Liver (tissue), 9 donors: Measurements from ENCODE around the gene DIP2B. TPM values are rescaled to one million over a fixed set of nuclear protein-coding genes. Genes with fewer than 3 reads are reported as not detected.

Experiments
- DNase-seq: peaks from one replicate; pipeline ENCODE4 v3.0.0-alpha.2; 2017; ENCODE audit warnings: low spot score
- H3K27ac ChIP-seq, 2 donors: one replicate each; pipeline ENCODE4 v1.7.0; 2013; ENCODE audit warnings: inconsistent platforms in 2 of 2, low read length in 2 of 2, control low read depth in 1 of 2, low read depth in 1 of 2, mild to moderate bottlenecking in 1 of 2
- H3K27me3 ChIP-seq, 4 donors: one replicate each; pipeline versions ENCODE4 v1.6.1 to v1.7.0; 2013; ENCODE audit warnings: low read length in 3 of 4, inconsistent platforms in 1 of 4, mild to moderate bottlenecking in 1 of 4, moderate library complexity in 1 of 4; ENCODE audit not compliant: control insufficient read depth in 4 of 4, insufficient read depth in 4 of 4
- H3K36me3 ChIP-seq, 4 donors: one replicate each; pipeline versions ENCODE4 v1.6.1 to v1.7.0; 2013; ENCODE audit warnings: low read length in 3 of 4, mild to moderate bottlenecking in 3 of 4, low read depth in 1 of 4, moderate library complexity in 1 of 4; ENCODE audit not compliant: control insufficient read depth in 4 of 4, insufficient read depth in 3 of 4
- H3K4me1 ChIP-seq, 4 donors: one replicate each; pipeline versions ENCODE4 v1.6.1 to v1.7.0; 2013; ENCODE audit warnings: low read length in 3 of 4, mild to moderate bottlenecking in 3 of 4, moderate library complexity in 1 of 4; ENCODE audit not compliant: control insufficient read depth in 4 of 4, insufficient read depth in 4 of 4
- H3K4me3 ChIP-seq, 3 donors: one replicate each; pipeline versions ENCODE4 v1.6.1 to v1.7.0; 2013; ENCODE audit warnings: low read length in 3 of 3, control low read depth in 1 of 3, low read depth in 1 of 3, mild to moderate bottlenecking in 1 of 3
- H3K9ac ChIP-seq, 2 donors: one replicate each; pipeline ENCODE4 v1.7.0; 2013; ENCODE audit warnings: low read length in 2 of 2, mild to moderate bottlenecking in 2 of 2, moderate library complexity in 2 of 2, control low read depth in 1 of 2, low read depth in 1 of 2
- H3K9me3 ChIP-seq, 4 donors: one replicate each; pipeline versions ENCODE4 v1.6.1 to v1.7.0; 2013; ENCODE audit warnings: low read length in 3 of 4; ENCODE audit not compliant: control insufficient read depth in 4 of 4
- ATF3 ChIP-seq: IDR thresholded peaks from 2 replicates; pipeline ENCODE4 v1.6.1; 2016; ENCODE audit warnings: antibody characterized with exemption
- FOXA1 ChIP-seq: IDR thresholded peaks from 2 replicates; pipeline ENCODE4 v1.6.1; 2016; ENCODE audit warnings: antibody characterized with exemption
- FOXA2 ChIP-seq: IDR thresholded peaks from 2 replicates; pipeline ENCODE4 v1.6.1; 2016; ENCODE audit warnings: antibody characterized with exemption
- GABPA ChIP-seq, 2 donors: IDR thresholded peaks in 1 of 2; conservative IDR thresholded peaks in 1 of 2; 2 replicates each; pipeline ENCODE4 v1.6.1; 2016; ENCODE audit warnings: antibody characterized with exemption in 2 of 2, mild to moderate bottlenecking in 1 of 2, moderate library complexity in 1 of 2
- HNF4A ChIP-seq, 2 donors: conservative IDR thresholded peaks; 2 replicates each; pipeline ENCODE4 v1.6.1; 2016; ENCODE audit warnings: antibody characterized with exemption in 2 of 2, mild to moderate bottlenecking in 2 of 2
- HNF4G ChIP-seq: IDR thresholded peaks from 2 replicates; pipeline ENCODE4 v1.6.1; 2016; ENCODE audit warnings: antibody characterized with exemption
- JUND ChIP-seq, 2 donors: IDR thresholded peaks; 2 replicates each; pipeline ENCODE4 v1.6.1; 2016; ENCODE audit warnings: antibody characterized with exemption in 2 of 2
- NR2F2 ChIP-seq: IDR thresholded peaks from 2 replicates; pipeline ENCODE4 v1.6.1; 2016; ENCODE audit warnings: antibody characterized with exemption
- RAD21 ChIP-seq, 2 donors: IDR thresholded peaks; 2 replicates each; pipeline ENCODE4 v1.6.1; 2016; ENCODE audit warnings: antibody characterized with exemption in 2 of 2, mild to moderate bottlenecking in 2 of 2
- RXRA ChIP-seq, 2 donors: IDR thresholded peaks; 2 replicates each; pipeline ENCODE4 v1.6.1; 2017 to 2018; ENCODE audit warnings: antibody characterized with exemption in 2 of 2, mild to moderate bottlenecking in 1 of 2
- TAF1 ChIP-seq: conservative IDR thresholded peaks from 2 replicates; pipeline ENCODE4 v1.6.1; 2016; ENCODE audit warnings: antibody characterized with exemption, mild to moderate bottlenecking
- YY1 ChIP-seq: IDR thresholded peaks from 2 replicates; pipeline ENCODE4 v1.6.1; 2016; ENCODE audit warnings: antibody characterized with exemption, mild to moderate bottlenecking
- WGBS: extraction: QIAGEN DNeasy Blood & Tissue Kit; methylation state at CpG from one replicate; pipeline ENCODE4 v1.1.7; 2013; 5-methylcytosine and 5-hydroxymethylcytosine counted together
- polyA plus RNA-seq, 2 donors: library from polyadenylated mRNA; stranded (reverse) in 1 of 2; unstranded in 1 of 2; fragments of 200-250 nt in 1 of 2; fragments of >200 nt in 1 of 2; fragmentation: Nextera tagmentation in 1 of 2; extraction: Ambion mirVana in 1 of 2; gene quantifications; one replicate each; pipeline versions ENCODE4 v1.2.1 to v1.2.3, GENCODE V29; 2013 to 2015
- total RNA-seq, 2 donors: library from RNA; depleted of rRNA; stranded (reverse); fragments of >200 nt; gene quantifications; one replicate each; pipeline ENCODE4 v1.2.3, GENCODE V29; 2014
- TF ChIP-seq, protein P1 (sequence below): fragments of 150-350 bp; IDR thresholded peaks from 2 replicates; pipeline ENCODE4 v1.5.1; 2017; ENCODE audit warnings: improper control_type of control experiment, low read depth, low read length; ENCODE audit not compliant: missing input control
- TF ChIP-seq, protein P2 (sequence below): IDR thresholded peaks from 2 replicates; pipeline ENCODE4 v1.6.1; 2016; ENCODE audit warnings: antibody characterized with exemption
- TF ChIP-seq, protein P3 (sequence below): IDR thresholded peaks from 2 replicates; pipeline ENCODE4 v1.6.1; 2016; ENCODE audit warnings: antibody characterized with exemption
- donor health status: healthy.
- donor health status: healthy.
- donor health status: healthy.
- donor health status: healthy.
- donor health status: healthy.

Gene DIP2B
- total and polyA plus RNA-seq, 4 donors = 4.8 to 30.7 (median 13.8) TPM

DNA sequence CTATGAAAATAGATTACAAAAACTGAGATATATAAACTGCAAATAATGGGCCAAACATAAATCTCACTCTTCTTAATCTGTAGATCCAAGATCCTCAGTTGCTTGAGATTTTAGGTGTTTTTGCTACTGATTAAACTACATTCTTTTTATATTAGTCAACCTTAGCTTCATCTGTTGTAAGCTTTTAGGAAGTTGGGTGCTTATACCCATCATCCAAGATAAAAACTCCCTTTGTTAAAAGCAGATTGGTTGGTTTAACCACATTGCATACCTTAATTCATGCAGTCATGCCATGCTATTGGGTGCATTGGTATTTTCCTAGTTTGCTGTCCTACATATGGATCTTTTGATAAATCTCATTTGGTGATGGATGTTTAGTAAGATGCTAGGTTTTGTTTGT is 46.2 kb upstream of the DIP2B start:
- Histone ChIP-seq H3K4me1 (no peaks in the 10 kb centered on the region), H3K9ac (no peak overlapping the region), H3K36me3 (peaks cover 5 to 52% (median 39%) of the 10 kb centered on the region in 4 donors), H3K27me3 (no peaks in the 10 kb centered on the region), H3K9me3 (no peaks in the 10 kb centered on the region), H3K27ac (no peak overlapping the region), H3K4me3 (no peak overlapping the region)
- DNase-seq = no peak
- TF ChIP-seq TAF1 = no peak
- TF ChIP-seq HNF4A (conservative IDR thresholded peaks at IDR 0.05) = no peak
- TF ChIP-seq, protein P1, sequence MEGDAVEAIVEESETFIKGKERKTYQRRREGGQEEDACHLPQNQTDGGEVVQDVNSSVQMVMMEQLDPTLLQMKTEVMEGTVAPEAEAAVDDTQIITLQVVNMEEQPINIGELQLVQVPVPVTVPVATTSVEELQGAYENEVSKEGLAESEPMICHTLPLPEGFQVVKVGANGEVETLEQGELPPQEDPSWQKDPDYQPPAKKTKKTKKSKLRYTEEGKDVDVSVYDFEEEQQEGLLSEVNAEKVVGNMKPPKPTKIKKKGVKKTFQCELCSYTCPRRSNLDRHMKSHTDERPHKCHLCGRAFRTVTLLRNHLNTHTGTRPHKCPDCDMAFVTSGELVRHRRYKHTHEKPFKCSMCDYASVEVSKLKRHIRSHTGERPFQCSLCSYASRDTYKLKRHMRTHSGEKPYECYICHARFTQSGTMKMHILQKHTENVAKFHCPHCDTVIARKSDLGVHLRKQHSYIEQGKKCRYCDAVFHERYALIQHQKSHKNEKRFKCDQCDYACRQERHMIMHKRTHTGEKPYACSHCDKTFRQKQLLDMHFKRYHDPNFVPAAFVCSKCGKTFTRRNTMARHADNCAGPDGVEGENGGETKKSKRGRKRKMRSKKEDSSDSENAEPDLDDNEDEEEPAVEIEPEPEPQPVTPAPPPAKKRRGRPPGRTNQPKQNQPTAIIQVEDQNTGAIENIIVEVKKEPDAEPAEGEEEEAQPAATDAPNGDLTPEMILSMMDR = no peak
- no peak for TF ChIP-seq JUND (IDR thresholded peaks at IDR 0.05)
- no peak for TF ChIP-seq YY1
- TF ChIP-seq HNF4G = no peak
- TF ChIP-seq GABPA (IDR thresholded peaks at IDR 0.05 in 1 of 2, conservative IDR thresholded peaks at IDR 0.05 in 1 of 2) = no peak
- TF ChIP-seq NR2F2 = no peak
- no peak for TF ChIP-seq ATF3
- TF ChIP-seq FOXA1 = no peak
- TF ChIP-seq, protein P2, sequence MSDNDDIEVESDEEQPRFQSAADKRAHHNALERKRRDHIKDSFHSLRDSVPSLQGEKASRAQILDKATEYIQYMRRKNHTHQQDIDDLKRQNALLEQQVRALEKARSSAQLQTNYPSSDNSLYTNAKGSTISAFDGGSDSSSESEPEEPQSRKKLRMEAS = no peak
- TF ChIP-seq FOXA2 = no peak

- H3K4me1 ChIP-seq = no peaks in the 10 kb centered on the region
- no peak overlapping the region for H3K27ac ChIP-seq
- H3K9ac ChIP-seq = no peak overlapping the region
- TF ChIP-seq, protein P3, sequence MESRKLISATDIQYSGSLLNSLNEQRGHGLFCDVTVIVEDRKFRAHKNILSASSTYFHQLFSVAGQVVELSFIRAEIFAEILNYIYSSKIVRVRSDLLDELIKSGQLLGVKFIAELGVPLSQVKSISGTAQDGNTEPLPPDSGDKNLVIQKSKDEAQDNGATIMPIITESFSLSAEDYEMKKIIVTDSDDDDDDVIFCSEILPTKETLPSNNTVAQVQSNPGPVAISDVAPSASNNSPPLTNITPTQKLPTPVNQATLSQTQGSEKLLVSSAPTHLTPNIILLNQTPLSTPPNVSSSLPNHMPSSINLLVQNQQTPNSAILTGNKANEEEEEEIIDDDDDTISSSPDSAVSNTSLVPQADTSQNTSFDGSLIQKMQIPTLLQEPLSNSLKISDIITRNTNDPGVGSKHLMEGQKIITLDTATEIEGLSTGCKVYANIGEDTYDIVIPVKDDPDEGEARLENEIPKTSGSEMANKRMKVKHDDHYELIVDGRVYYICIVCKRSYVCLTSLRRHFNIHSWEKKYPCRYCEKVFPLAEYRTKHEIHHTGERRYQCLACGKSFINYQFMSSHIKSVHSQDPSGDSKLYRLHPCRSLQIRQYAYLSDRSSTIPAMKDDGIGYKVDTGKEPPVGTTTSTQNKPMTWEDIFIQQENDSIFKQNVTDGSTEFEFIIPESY = no peak
- TF ChIP-seq RXRA (IDR thresholded peaks at IDR 0.05) = no peak
- TF ChIP-seq RAD21 (IDR thresholded peaks at IDR 0.05) = no peak
- no peak for TF ChIP-seq TAF1
- TF ChIP-seq HNF4A (conservative IDR thresholded peaks at IDR 0.05) = no peak
- TF ChIP-seq FOXA1 = no peak
- no peak for TF ChIP-seq FOXA2
- TF ChIP-seq HNF4G = no peak
- 98% methylated on average over 3 of the region's 3 CpGs for WGBS
- no peaks in the 10 kb centered on the region for H3K27me3 ChIP-seq
- no peak for DNase-seq
- no peaks in the 10 kb centered on the region for H3K9me3 ChIP-seq
- H3K36me3 ChIP-seq = peaks cover 11 to 71% (median 51%) of the 10 kb centered on the region in 4 donors
- no peak overlapping the region for H3K4me3 ChIP-seq
Observed at GRCh38 chr12:50467439-50467838, 37.3 kb upstream of the DIP2B start.
